IMR-90 (cell line): ENCODE data around the gene CLDN19. TPM values are rescaled to one million over a fixed set of nuclear protein-coding genes. Genes with fewer than 3 reads are reported as not detected.

Source experiments
- ATAC-seq: fragments of 200-7000 bp; cut with Tn5 transposase; 2 replicates; pipeline ENCODE4 v1.9.1; 2020; ENCODE audit warnings: low read depth, mild to moderate bottlenecking, moderate library complexity
- BruUV-seq: library from RNA; stranded (reverse); fragments of 400-500 nt; replicated peaks from 2 replicates; lab custom pipeline; 2021; lab: Mats Ljungman, UMichigan
- CTCF ChIA-PET: fragments of 300-600 bp; formaldehyde crosslinking; extraction: SDS; loops from one replicate; lab custom pipeline; 2021; ENCODE audit warnings: antibody characterized with exemption; lab: Yijun Ruan, JAX
- POLR2A ChIA-PET: fragments of 300-600 bp; sonication (Branson Sonifier 250); formaldehyde crosslinking; loops from one replicate; lab custom pipeline; 2022; ENCODE audit warnings: antibody characterized with exemption; ENCODE audit not compliant: unreplicated experiment; lab: Charles Lee
- DNase-seq: peaks from one replicate; pipeline ENCODE4 v3.0.0; 2013
- H2AFZ ChIP-seq: replicated peaks from 2 replicates; pipeline ENCODE3; 2013; ENCODE audit warnings: low read length, mild to moderate bottlenecking; ENCODE audit not compliant: poor library complexity
- H2AK5ac ChIP-seq: 2 replicates; pipeline ENCODE4 v1.6.1; 2013; ENCODE audit warnings: low read depth, low read length, inconsistent platforms
- H2AK9ac ChIP-seq: replicated peaks from 2 replicates; pipeline ENCODE3; 2013; ENCODE audit warnings: mild to moderate bottlenecking, low read depth, low read length, moderate library complexity; ENCODE audit not compliant: poor library complexity
- H2BK120ac ChIP-seq: 2 replicates; pipeline ENCODE4 v1.6.1; 2013; ENCODE audit warnings: low read depth, low read length, inconsistent platforms
- H2BK15ac ChIP-seq: 3 replicates; pipeline ENCODE4 v1.6.1; 2013; ENCODE audit warnings: low read depth, low read length, inconsistent platforms
- H2BK20ac ChIP-seq: 2 replicates; pipeline ENCODE4 v1.6.1; 2013; ENCODE audit warnings: low read depth, mild to moderate bottlenecking, inconsistent platforms, low read length, moderate library complexity
- H2BK5ac ChIP-seq: 2 replicates; pipeline ENCODE4 v1.6.1; 2013; ENCODE audit warnings: mild to moderate bottlenecking, low read depth, low read length, inconsistent platforms; ENCODE audit not compliant: poor library complexity, severe bottlenecking
- H3K14ac ChIP-seq: replicated peaks from 2 replicates; pipeline ENCODE4 v1.6.1; 2013; ENCODE audit warnings: low read depth, low read length, inconsistent platforms
- H3K18ac ChIP-seq: 2 replicates; pipeline ENCODE4 v1.6.1; 2013; ENCODE audit warnings: low read depth, low read length, control low read depth
- H3K23ac ChIP-seq: 2 replicates; pipeline ENCODE4 v1.6.1; 2013; ENCODE audit warnings: low read depth, low read length, inconsistent platforms
- H3K27ac ChIP-seq: 2 replicates; pipeline ENCODE4 v1.5.1; 2013; ENCODE audit warnings: mild to moderate bottlenecking, control low read depth, low read length; ENCODE audit not compliant: insufficient read depth
- H3K27me3 ChIP-seq: 2 replicates; pipeline ENCODE4 v1.6.1; 2013; ENCODE audit warnings: low read length; ENCODE audit not compliant: control insufficient read depth, insufficient read depth
- H3K36me3 ChIP-seq: 2 replicates; pipeline ENCODE4 v1.6.1; 2013; ENCODE audit warnings: low read length, mixed read lengths; ENCODE audit not compliant: control insufficient read depth, insufficient read depth
- H3K4ac ChIP-seq: 2 replicates; pipeline ENCODE4 v1.6.1; 2013; ENCODE audit warnings: low read depth, low read length, inconsistent platforms
- H3K4me1 ChIP-seq: 2 replicates; pipeline ENCODE4 v1.6.1; 2013; ENCODE audit warnings: low read length, mixed read lengths; ENCODE audit not compliant: control insufficient read depth, insufficient read depth
- H3K4me2 ChIP-seq: 2 replicates; pipeline ENCODE4 v1.6.1; 2013; ENCODE audit warnings: low read depth, mild to moderate bottlenecking, control low read depth, low read length, moderate library complexity
- H3K4me3 ChIP-seq: 2 replicates; pipeline ENCODE4 v1.5.1; 2013; ENCODE audit warnings: low read depth, mild to moderate bottlenecking, control low read depth, low read length, moderate library complexity; ENCODE audit not compliant: insufficient read depth
- H3K56ac ChIP-seq: 2 replicates; pipeline ENCODE4 v1.6.1; 2013; ENCODE audit warnings: low read length, inconsistent platforms; ENCODE audit not compliant: insufficient read depth; ENCODE audit errors: extremely low read depth
- H3K79me1 ChIP-seq, 2 experiments: 2 replicates each; pipeline ENCODE4 v1.6.1; 2013; ENCODE audit warnings: low read length in 2 of 2, inconsistent platforms in 1 of 2, low read depth in 1 of 2
- H3K9ac ChIP-seq: 2 replicates; pipeline ENCODE4 v1.6.1; 2013; ENCODE audit warnings: low read depth, low read length, control low read depth
- H3K9me1 ChIP-seq: 2 replicates; pipeline ENCODE4 v1.6.1; 2013; ENCODE audit warnings: low read length, inconsistent platforms; ENCODE audit not compliant: insufficient read depth
- H3K9me3 ChIP-seq: 2 replicates; pipeline ENCODE4 v1.6.1; 2013; ENCODE audit warnings: low read length; ENCODE audit not compliant: control insufficient read depth, insufficient read depth
- H4K20me1 ChIP-seq: 2 replicates; pipeline ENCODE4 v1.6.1; 2013; ENCODE audit warnings: low read length, inconsistent platforms; ENCODE audit not compliant: insufficient read depth
- H4K5ac ChIP-seq: 2 replicates; pipeline ENCODE4 v1.6.1; 2013; ENCODE audit warnings: mild to moderate bottlenecking, low read depth, low read length, control low read depth
- H4K8ac ChIP-seq, 2 experiments: 2 replicates each; pipeline ENCODE4 v1.6.1; 2013; ENCODE audit warnings: low read depth in 2 of 2, low read length in 2 of 2, control low read depth in 1 of 2, inconsistent platforms in 1 of 2
- H4K91ac ChIP-seq: 2 replicates; pipeline ENCODE4 v1.6.1; 2013; ENCODE audit warnings: low read depth, low read length, inconsistent platforms; ENCODE audit not compliant: insufficient read depth
- BHLHE40 ChIP-seq: fragments of 150-350 bp; IDR thresholded peaks from 2 replicates; pipeline ENCODE4 v1.6.1; 2016; ENCODE audit warnings: mild to moderate bottlenecking, low read depth, low read length
- MAFK ChIP-seq: IDR thresholded peaks from 2 replicates; pipeline ENCODE4 v1.6.1; 2012; ENCODE audit warnings: low read depth, low read length, improper control_type of control experiment
- MXI1 ChIP-seq: IDR thresholded peaks from 2 replicates; pipeline ENCODE4 v1.6.1; 2012; ENCODE audit warnings: low read depth, mild to moderate bottlenecking, low read length, moderate library complexity, borderline replicate concordance
- USF2 ChIP-seq: fragments of 150-350 bp; IDR thresholded peaks from 2 replicates; pipeline ENCODE4 v1.6.1; 2017; ENCODE audit warnings: mild to moderate bottlenecking, antibody characterized with exemption, low read length, low read depth
- WGBS, 2 experiments: methylation state at CpG; one replicate each; pipeline versions ENCODE4 v1.1.5 to v1.1.7; 2013; ENCODE audit warnings: missing lambda C conversion rate in 2 of 2; ENCODE audit not compliant: insufficient read length in 1 of 2; ENCODE audit errors: extremely low coverage in 2 of 2; 5-methylcytosine and 5-hydroxymethylcytosine counted together
- dilution Hi-C: fragments of 300-500 bp; cut with HindIII; formaldehyde crosslinking; loops from one replicate; pipeline ENCODE4 v1.14.3; 2018; ENCODE audit warnings: low sequenced_read_pairs; ENCODE audit not compliant: unreplicated experiment
- in situ Hi-C: fragments of 300-500 bp; cut with MboI; formaldehyde crosslinking; loops from 3 replicates; pipeline ENCODE4 v1.14.3; 2019; ENCODE audit warnings: low sequenced_read_pairs, inconsistent platforms, mixed read lengths
- intact Hi-C: fragments of 100-400 bp; cut with micrococcal nuclease; formaldehyde crosslinking; loops from 2 replicates; pipeline ENCODE4 v1.10.0; 2022
- polyA plus RNA-seq, 3 experiments: library from polyadenylated mRNA; depleted of rRNA; stranded (reverse); fragments of >200 nt; gene quantifications; 2 replicates each; pipeline ENCODE4 v1.2.3, GENCODE V29; 2012; ENCODE audit warnings: low replicate concordance in 1 of 3
- total RNA-seq: library from RNA; depleted of rRNA; stranded (reverse); fragments of >200 nt; gene quantifications from 2 replicates; pipeline ENCODE4 v1.2.3, GENCODE V29; 2012

CLDN19 gene
- total and polyA plus RNA-seq, 2 of the 4 experiments (the other 2 are of a cell fraction) = not detected

- ChIA-PET POLR2A (no interaction called here), CTCF (no interaction called here)
- dilution Hi-C loops = no loop called here
- no peak overlapping the region for H3K56ac ChIP-seq
- TF ChIP-seq MXI1 (no peak), MAFK (no peak), BHLHE40 (no peak), USF2 (no peak)
- no peak overlapping the region for H2AFZ ChIP-seq
- H2BK5ac ChIP-seq = no peak overlapping the region
- H3K4me1 ChIP-seq = no peaks in the 10 kb centered on the region
- no TSS peak for BruUV-seq
- no peak overlapping the region for H3K14ac ChIP-seq
- DNase-seq (no peak), ATAC-seq (no peak)
- in situ Hi-C loops = no loop called here
- no peak overlapping the region for H2BK20ac ChIP-seq
- H3K27me3 ChIP-seq = no peaks in the 10 kb centered on the region
- no peak overlapping the region for H3K4me3 ChIP-seq
- no peaks in the 10 kb centered on the region for H3K9me3 ChIP-seq
- no peak overlapping the region for H3K9ac ChIP-seq
- H3K27ac ChIP-seq = no peak overlapping the region
- H3K23ac ChIP-seq = no peak overlapping the region
- no peak overlapping the region for H4K91ac ChIP-seq
- peaks cover 5% of the 10 kb centered on the region; the same call in 1 of the 2 replicates for H3K9me1 ChIP-seq
- no peak overlapping the region for H3K4me2 ChIP-seq
- H4K8ac ChIP-seq = no peak overlapping the region
- H3K79me1 ChIP-seq = peaks cover 0 to 5% of the 10 kb centered on the region in 2 experiments; a peak in 2 of 4 replicates
- no peak overlapping the region for H2BK15ac ChIP-seq
- H2AK5ac ChIP-seq = no peak overlapping the region
- intact Hi-C loops = no loop called here
- H4K5ac ChIP-seq = no peak overlapping the region
- H3K18ac ChIP-seq = no peak overlapping the region
- 80% methylated on average over 1 of the region's 8 CpGs; no CpG with 5 or more reads in 1 of the 2 experiments for WGBS, 2 experiments
- peaks cover 18% of the 10 kb centered on the region for H4K20me1 ChIP-seq
- H2AK9ac ChIP-seq = no peak overlapping the region
- H3K36me3 ChIP-seq = peaks cover 46% of the 10 kb centered on the region
- H2BK120ac ChIP-seq = no peak overlapping the region
- no peak overlapping the region for H3K4ac ChIP-seq
These were observed 5.8 kb upstream of the CLDN19 start for GRCh38 chr1:42745851-42746250.
